Neural progenitor cell (in vitro differentiated cells): ENCODE results near the gene CUBN. TPM values are rescaled to one million over a fixed set of nuclear protein-coding genes. Genes with fewer than 3 reads are reported as not detected.

ENCODE experiments used
- DNase-seq: peaks from one replicate; pipeline ENCODE4 v3.0.0-alpha.2; 2016; ENCODE audit warnings: low spot score
- H2AFZ ChIP-seq: fragments of 200-600 bp; sonication (generic); replicated peaks from 2 replicates; pipeline ENCODE4 v1.6.1; 2016; ENCODE audit warnings: antibody characterized with exemption
- H3F3A ChIP-seq: fragments of 200-600 bp; sonication (generic); 2 replicates; pipeline ENCODE4 v1.6.1; 2016; ENCODE audit warnings: antibody characterized with exemption, low read depth
- H3K27ac ChIP-seq: fragments of 200-600 bp; sonication (generic); 2 replicates; pipeline ENCODE4 v1.5.1; 2016; ENCODE audit warnings: mild to moderate bottlenecking
- H3K27me3 ChIP-seq: fragments of 200-600 bp; sonication (generic); 2 replicates; pipeline ENCODE4 v1.6.1; 2016; ENCODE audit warnings: mild to moderate bottlenecking, moderate library complexity
- H3K36me3 ChIP-seq: fragments of 200-600 bp; sonication (generic); 2 replicates; pipeline ENCODE4 v1.5.1; 2016
- H3K4me1 ChIP-seq: fragments of 200-600 bp; sonication (generic); 2 replicates; pipeline ENCODE4 v1.6.1; 2016; ENCODE audit warnings: mixed run types
- H3K4me2 ChIP-seq: fragments of 200-600 bp; sonication (generic); 2 replicates; pipeline ENCODE4 v1.6.1; 2016
- H3K4me3 ChIP-seq: fragments of 200-600 bp; sonication (generic); 2 replicates; pipeline ENCODE4 v1.5.1; 2016
- H3K79me2 ChIP-seq: fragments of 200-600 bp; sonication (generic); 2 replicates; pipeline ENCODE4 v1.6.1; 2016; ENCODE audit warnings: low read depth
- H3K9ac ChIP-seq: fragments of 200-600 bp; sonication (generic); 2 replicates; pipeline ENCODE4 v1.6.1; 2016
- H3K9me3 ChIP-seq: fragments of 200-600 bp; sonication (generic); 2 replicates; pipeline ENCODE4 v1.5.1; 2016; ENCODE audit warnings: low read depth
- H4K20me1 ChIP-seq: fragments of 200-600 bp; sonication (generic); 2 replicates; pipeline ENCODE4 v1.6.1; 2016; ENCODE audit warnings: low read depth
- H3K27ac Mint-ChIP-seq: 3 replicates; pipeline ENCODE4 v1.8.0; 2021; ENCODE audit warnings: mixed read lengths
- H3K27me3 Mint-ChIP-seq: 2 replicates; pipeline ENCODE4 v1.8.0; 2022; ENCODE audit warnings: low read depth, mild to moderate bottlenecking, inconsistent platforms, moderate library complexity, mixed read lengths; ENCODE audit not compliant: insufficient read depth
- H3K36me3 Mint-ChIP-seq: 3 replicates; pipeline ENCODE4 v1.8.0; 2021; ENCODE audit warnings: mixed read lengths
- H3K4me1 Mint-ChIP-seq: 3 replicates; pipeline ENCODE4 v1.8.0; 2021; ENCODE audit warnings: mixed read lengths
- H3K4me3 Mint-ChIP-seq: 3 replicates; pipeline ENCODE4 v1.8.0; 2021; ENCODE audit warnings: mild to moderate bottlenecking, moderate library complexity, mixed read lengths
- H3K9me3 Mint-ChIP-seq: 3 replicates; pipeline ENCODE4 v1.8.0; 2020; ENCODE audit warnings: mixed read lengths
- CTCF ChIP-seq: fragments of 200-600 bp; sonication (generic); IDR thresholded peaks from 2 replicates; pipeline ENCODE4 v1.5.1; 2017; ENCODE audit warnings: antibody characterized with exemption, mild to moderate bottlenecking
- EZH2 ChIP-seq: fragments of 200-600 bp; sonication (generic); IDR thresholded peaks from 2 replicates; pipeline ENCODE4 v1.6.1; 2017; ENCODE audit warnings: antibody characterized with exemption, mild to moderate bottlenecking, moderate library complexity
- EZH2phosphoT487 ChIP-seq: fragments of 200-600 bp; sonication (generic); IDR thresholded peaks from 2 replicates; pipeline ENCODE4 v1.6.1; 2017; ENCODE audit warnings: antibody characterized with exemption
- total RNA-seq: library from RNA; depleted of rRNA; stranded (reverse); fragments of >200 nt; gene quantifications from 2 replicates; pipeline ENCODE4 v1.2.3, GENCODE V29; 2015; ENCODE audit warnings: low replicate concordance

CUBN gene
- total RNA-seq, 1 donor from 2014 or later, result 2.2 TPM

- H3K9me3 Mint-ChIP-seq, result no peaks in the 10 kb centered on the region
- H3K4me3 Mint-ChIP-seq, result no peak overlapping the region
- peaks cover 6% of the 10 kb centered on the region for H3K4me1 ChIP-seq
- TF ChIP-seq CTCF (no peak), EZH2phosphoT487 (no peak), EZH2 (no peak)
- H3K27me3 ChIP-seq, result no peaks in the 10 kb centered on the region
- H3K36me3 ChIP-seq, result no peaks in the 10 kb centered on the region
- H4K20me1 ChIP-seq, result no peaks in the 10 kb centered on the region
- no peak overlapping the region for H3K27ac ChIP-seq
- no peak for DNase-seq
- H3K4me2 ChIP-seq, result no peak overlapping the region
- no peak overlapping the region for H3K4me3 ChIP-seq
- no peak overlapping the region for H2AFZ ChIP-seq
- H3K27me3 Mint-ChIP-seq, result peaks cover 2% of the 10 kb centered on the region
- no peaks in the 10 kb centered on the region for H3K79me2 ChIP-seq
- no peak overlapping the region for H3K9ac ChIP-seq
- H3F3A ChIP-seq, result no peaks in the 10 kb centered on the region
- H3K36me3 Mint-ChIP-seq, result no peaks in the 10 kb centered on the region
- no peaks in the 10 kb centered on the region for H3K9me3 ChIP-seq
- no peak overlapping the region for H3K27ac Mint-ChIP-seq
- peaks cover 5% of the 10 kb centered on the region for H3K4me1 Mint-ChIP-seq
Measured at GRCh38 chr10:16780338-16780880, 349.2 kb downstream of the CUBN start.

- no peak overlapping the region for H3K4me3 Mint-ChIP-seq
- no peaks in the 10 kb centered on the region for H3K36me3 ChIP-seq
- no peak overlapping the region for H2AFZ ChIP-seq
- peaks cover 5% of the 10 kb centered on the region for H3K4me1 Mint-ChIP-seq
- H3K27ac Mint-ChIP-seq, result no peak overlapping the region
- H3K9me3 Mint-ChIP-seq, result no peaks in the 10 kb centered on the region
- H3K4me1 ChIP-seq, result peaks cover 6% of the 10 kb centered on the region
- H3F3A ChIP-seq, result no peaks in the 10 kb centered on the region
- no peaks in the 10 kb centered on the region for H3K36me3 Mint-ChIP-seq
- no peak overlapping the region for H3K9ac ChIP-seq
- no peak overlapping the region for H3K4me3 ChIP-seq
- no peak for DNase-seq
- H3K27me3 ChIP-seq, result no peaks in the 10 kb centered on the region
- H3K27me3 Mint-ChIP-seq, result no peaks in the 10 kb centered on the region
- no peak overlapping the region for H3K4me2 ChIP-seq
- H3K79me2 ChIP-seq, result no peaks in the 10 kb centered on the region
- TF ChIP-seq EZH2 (no peak), EZH2phosphoT487 (no peak), CTCF (no peak)
- no peaks in the 10 kb centered on the region for H4K20me1 ChIP-seq
- no peaks in the 10 kb centered on the region for H3K9me3 ChIP-seq
- H3K27ac ChIP-seq, result no peak overlapping the region
Measured at GRCh38 chr10:16779384-16779915, 350.2 kb downstream of the CUBN start.

- no peak overlapping the region for H3K27ac ChIP-seq
- peak overlapping the region; percentile 45 for H2AFZ ChIP-seq
- no peaks in the 10 kb centered on the region for H3K36me3 ChIP-seq
- Mint-ChIP-seq H3K9me3 (no peaks in the 10 kb centered on the region), H3K27ac (peak overlapping the region; percentile 72), H3K27me3 (no peaks in the 10 kb centered on the region), H3K4me1 (peaks cover 5% of the 10 kb centered on the region), H3K36me3 (no peaks in the 10 kb centered on the region), H3K4me3 (no peak overlapping the region)
- H3K4me2 ChIP-seq, result no peak overlapping the region
- DNase-seq, result peak; percentile 79
- no peaks in the 10 kb centered on the region for H3F3A ChIP-seq
- H3K27me3 ChIP-seq, result no peaks in the 10 kb centered on the region
- no peaks in the 10 kb centered on the region for H3K79me2 ChIP-seq
- TF ChIP-seq CTCF, result peak; percentile 86
- TF ChIP-seq EZH2, result no peak
- no peak for TF ChIP-seq EZH2phosphoT487
- H3K4me1 ChIP-seq, result peaks cover 6% of the 10 kb centered on the region
- H3K9ac ChIP-seq, result no peak overlapping the region
- no peaks in the 10 kb centered on the region for H4K20me1 ChIP-seq
- H3K4me3 ChIP-seq, result no peak overlapping the region
- H3K9me3 ChIP-seq, result no peaks in the 10 kb centered on the region
Measured at GRCh38 chr10:16777473-16778370, 351.9 kb downstream of the CUBN start.
